RWPE1 (cell line): ENCODE measurements around the gene NUDT9.

Source experiments
- CTCF ChIA-PET: fragments of 350-600 bp; sonication (Branson Sonifier 250); formaldehyde crosslinking; extraction: SDS; loops from one replicate; lab custom pipeline; 2021; lab: Yijun Ruan, JAX
- POLR2A ChIA-PET: fragments of 400-600 bp; formaldehyde crosslinking; extraction: SDS; loops from one replicate; lab custom pipeline; 2020; ENCODE audit warnings: antibody characterized with exemption; ENCODE audit not compliant: low non-redundant PET; lab: Yijun Ruan, JAX
- DNase-seq: peaks from one replicate; pipeline ENCODE4 v3.0.0; 2012; ENCODE audit warnings: low spot score
- H3K27ac ChIP-seq: fragments of 450-650 bp; 2 replicates; pipeline ENCODE4 v1.5.1; 2017
- TF ChIP-seq, protein P1 (sequence below): fragments of 450-650 bp; conservative IDR thresholded peaks from 2 replicates; pipeline ENCODE4 v1.5.1; 2017; ENCODE audit warnings: low read depth, mild to moderate bottlenecking

Gene NUDT9

DNA sequence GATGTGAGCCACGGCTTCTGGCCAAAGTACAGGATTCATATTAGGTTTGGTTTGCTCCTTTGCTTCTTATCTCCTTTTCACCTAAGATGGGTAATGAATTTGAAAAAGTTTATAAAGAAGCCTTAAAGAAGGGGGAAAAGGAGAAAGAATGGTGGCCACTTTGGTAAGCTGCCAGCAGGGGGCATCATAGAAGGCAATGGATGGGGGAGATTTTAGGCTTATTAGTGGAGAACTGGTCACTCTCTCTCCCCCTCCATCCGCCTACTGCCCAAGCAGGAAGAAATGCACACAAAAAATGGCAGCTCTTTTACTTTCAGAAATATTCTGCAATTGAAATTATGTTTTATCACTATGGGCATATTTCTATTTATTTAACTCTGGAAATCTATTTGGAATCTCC is 74.8 kb downstream of the NUDT9 start:
- no peak overlapping the region for H3K27ac ChIP-seq
- no peak for DNase-seq
- ChIA-PET CTCF (interaction anchor here (0.9 kb wide), 1 partner anchor 1128 kb away, joined by 3 read pairs; no protein-coding TSS in a partner anchor), POLR2A (no interaction called here)
- TF ChIP-seq, protein P1, sequence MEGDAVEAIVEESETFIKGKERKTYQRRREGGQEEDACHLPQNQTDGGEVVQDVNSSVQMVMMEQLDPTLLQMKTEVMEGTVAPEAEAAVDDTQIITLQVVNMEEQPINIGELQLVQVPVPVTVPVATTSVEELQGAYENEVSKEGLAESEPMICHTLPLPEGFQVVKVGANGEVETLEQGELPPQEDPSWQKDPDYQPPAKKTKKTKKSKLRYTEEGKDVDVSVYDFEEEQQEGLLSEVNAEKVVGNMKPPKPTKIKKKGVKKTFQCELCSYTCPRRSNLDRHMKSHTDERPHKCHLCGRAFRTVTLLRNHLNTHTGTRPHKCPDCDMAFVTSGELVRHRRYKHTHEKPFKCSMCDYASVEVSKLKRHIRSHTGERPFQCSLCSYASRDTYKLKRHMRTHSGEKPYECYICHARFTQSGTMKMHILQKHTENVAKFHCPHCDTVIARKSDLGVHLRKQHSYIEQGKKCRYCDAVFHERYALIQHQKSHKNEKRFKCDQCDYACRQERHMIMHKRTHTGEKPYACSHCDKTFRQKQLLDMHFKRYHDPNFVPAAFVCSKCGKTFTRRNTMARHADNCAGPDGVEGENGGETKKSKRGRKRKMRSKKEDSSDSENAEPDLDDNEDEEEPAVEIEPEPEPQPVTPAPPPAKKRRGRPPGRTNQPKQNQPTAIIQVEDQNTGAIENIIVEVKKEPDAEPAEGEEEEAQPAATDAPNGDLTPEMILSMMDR = peak; percentile 12; the same call in 1 of the 2 replicates

DNA sequence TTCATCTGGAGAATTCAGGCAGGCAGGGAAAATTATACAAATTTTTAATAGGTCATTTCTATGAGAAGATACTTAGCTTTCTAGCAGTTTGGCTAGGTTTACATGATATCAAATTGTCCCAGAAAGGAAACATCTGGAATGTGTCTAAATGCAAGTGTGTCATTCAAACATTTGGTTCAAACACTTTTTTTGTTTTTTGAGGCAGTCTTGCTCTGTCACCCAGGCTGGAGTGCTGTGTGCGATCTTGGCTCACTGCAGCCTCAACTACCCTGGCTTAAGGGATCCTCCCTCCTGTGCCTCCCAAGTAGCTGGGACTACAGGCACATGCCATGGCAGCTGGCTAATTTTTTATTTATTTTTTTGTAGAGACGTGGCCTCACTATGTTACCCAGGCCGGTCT is 75.2 kb downstream of the NUDT9 start:
- no peak overlapping the region for H3K27ac ChIP-seq
- ChIA-PET POLR2A (no interaction called here), CTCF (interaction anchor here (0.9 kb wide), 1 partner anchor 1128 kb away, joined by 3 read pairs; no protein-coding TSS in a partner anchor)
- no peak for DNase-seq
- TF ChIP-seq, protein P1 = no peak

DNA sequence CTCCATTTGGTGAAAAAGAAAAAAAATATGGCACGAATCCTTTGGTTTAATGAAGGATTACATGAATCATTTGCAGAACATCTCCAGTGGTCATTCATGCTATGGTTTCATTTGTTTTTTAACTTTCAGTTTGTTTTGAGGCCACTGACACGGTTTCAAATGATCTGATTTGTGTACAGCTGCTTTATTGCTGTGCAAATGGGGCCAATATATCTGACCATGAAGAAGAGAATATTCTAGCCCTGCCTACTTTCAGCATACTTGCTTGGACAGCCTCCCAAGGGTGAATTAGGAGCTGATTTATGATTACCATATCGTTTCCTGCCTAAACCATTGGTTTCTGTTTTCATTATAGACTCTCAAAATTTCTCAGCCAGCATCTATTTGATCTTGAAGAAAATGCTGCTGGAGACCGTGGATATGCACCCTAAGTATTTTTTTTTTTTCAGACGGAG is 76.1 kb downstream of the NUDT9 start:
- ChIA-PET CTCF (no interaction called here), POLR2A (no interaction called here)
- TF ChIP-seq, protein P1 = no peak
- no peak for DNase-seq
- H3K27ac ChIP-seq = no peak overlapping the region

DNA sequence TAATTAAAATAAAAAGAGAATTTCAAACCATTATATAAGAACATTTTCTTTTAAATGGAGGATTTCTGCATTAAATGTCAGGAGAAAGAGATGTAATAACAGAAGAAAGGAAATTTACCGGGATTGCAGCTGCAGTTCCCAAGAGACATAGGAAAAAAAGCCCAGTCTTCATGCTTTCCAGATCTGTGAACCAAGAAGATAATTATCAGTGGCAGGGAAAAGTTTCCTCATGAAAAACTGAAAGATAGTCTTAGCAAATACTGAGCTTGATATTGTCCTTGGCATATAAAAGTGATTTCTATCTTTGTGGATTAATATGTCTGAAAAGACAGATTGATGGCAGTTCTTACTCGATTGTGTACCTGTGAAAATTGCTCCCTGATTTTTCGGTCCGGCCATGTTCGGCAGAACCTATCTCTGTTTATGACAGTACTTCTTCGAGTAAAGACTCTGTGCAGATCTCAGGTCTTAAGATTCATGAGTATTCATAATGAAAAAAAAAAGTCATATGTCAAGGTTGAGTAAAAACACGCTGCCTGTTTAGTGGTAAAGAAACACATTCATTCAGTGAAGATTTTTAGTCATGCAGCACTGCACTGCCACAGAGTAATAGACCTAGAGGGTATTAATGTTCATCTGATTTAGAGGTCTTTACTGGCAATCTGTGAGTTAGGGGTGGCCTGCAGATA is 77.2 kb downstream of the NUDT9 start:
- TF ChIP-seq, protein P1 = no peak
- ChIA-PET CTCF (no interaction called here), POLR2A (interaction anchor here (0.6 kb wide), 1 partner anchor 78 kb away, joined by 5 read pairs; no protein-coding TSS in a partner anchor)
- H3K27ac ChIP-seq = no peak overlapping the region
- DNase-seq = no peak

DNA sequence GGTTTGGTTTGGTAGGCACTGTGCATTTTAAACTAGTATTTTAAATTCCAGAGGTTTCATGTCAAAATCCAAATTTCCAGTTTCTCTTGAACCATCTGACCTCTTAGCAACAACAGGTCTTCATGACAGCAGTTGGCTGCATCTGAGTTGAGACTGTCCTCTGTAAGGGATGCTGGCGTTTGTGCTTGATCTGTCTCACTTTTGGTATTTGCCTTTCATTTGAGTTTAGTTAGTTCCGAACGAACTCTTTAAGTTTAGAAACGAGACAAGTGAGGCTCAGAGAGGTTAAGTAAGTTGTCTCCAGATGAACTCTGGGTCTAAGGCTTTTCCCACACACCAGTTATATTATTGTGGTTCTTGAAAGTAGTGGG is 77.7 kb downstream of the NUDT9 start:
- no peak overlapping the region for H3K27ac ChIP-seq
- POLR2A ChIA-PET = no interaction called here
- TF ChIP-seq, protein P1 = no peak
- CTCF ChIA-PET = no interaction called here
- no peak for DNase-seq

DNA sequence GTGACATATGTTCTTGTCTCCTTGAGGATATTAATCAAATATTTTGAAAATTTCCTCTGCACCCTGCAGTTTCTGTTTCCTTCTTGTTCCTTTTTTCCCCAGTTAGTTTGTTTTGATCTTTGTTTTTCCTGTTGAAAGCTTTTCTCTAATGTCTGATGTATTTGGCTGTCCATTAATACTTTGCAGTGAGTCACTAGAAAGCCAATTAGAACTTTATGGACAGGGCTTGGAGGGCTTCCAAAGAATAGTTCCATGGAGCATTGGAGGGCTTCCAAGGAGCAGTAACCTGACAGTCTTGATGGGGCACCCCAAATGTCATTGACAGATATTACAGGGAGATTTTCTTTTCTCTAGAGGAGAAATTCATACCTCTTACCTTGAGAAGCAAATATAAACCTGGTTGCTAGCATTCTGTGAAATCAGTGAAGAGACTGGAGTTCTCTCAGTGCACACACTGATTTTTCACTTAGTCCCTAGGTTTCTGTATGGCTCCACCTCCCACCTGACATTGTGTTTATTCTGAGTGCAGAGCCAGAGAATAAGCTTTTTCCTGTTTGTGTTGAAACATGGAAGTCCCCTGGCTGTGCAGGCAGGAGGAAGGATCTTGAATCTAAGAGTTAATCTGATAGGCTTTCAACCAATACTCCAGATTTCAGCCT is 80.3 kb downstream of the NUDT9 start:
- TF ChIP-seq, protein P1 = no peak
- POLR2A ChIA-PET = no interaction called here
- H3K27ac ChIP-seq = no peak overlapping the region
- DNase-seq = no peak
- CTCF ChIA-PET = interaction anchor here (0.7 kb wide), 1 partner anchor 10 kb away, joined by 3 read pairs; no protein-coding TSS in a partner anchor
